Mesodermal cell (in vitro differentiated cells): ENCODE results near the gene NECAB3.
"Not testable (repeated sequence)": the region's sequence is repeated elsewhere in the genome, so short reads cannot be mapped to it uniquely, and the experiment has no call there.

Source experiments
- H3K27ac ChIP-seq: 2 replicates; pipeline ENCODE4 v1.7.0; 2013; ENCODE audit warnings: mild to moderate bottlenecking, low read depth, low read length, moderate library complexity; ENCODE audit not compliant: severe bottlenecking
- H3K36me3 ChIP-seq: 2 replicates; pipeline ENCODE4 v1.7.1; 2013; ENCODE audit warnings: mild to moderate bottlenecking, low read length, moderate library complexity; ENCODE audit not compliant: control insufficient read depth, insufficient read depth
- H3K4me1 ChIP-seq: one replicate; pipeline ENCODE4 v1.7.1; 2013; ENCODE audit warnings: mild to moderate bottlenecking, low read length; ENCODE audit not compliant: insufficient read depth, control insufficient read depth, poor library complexity, severe bottlenecking
- H3K4me3 ChIP-seq: 2 replicates; pipeline ENCODE4 v1.7.0; 2013; ENCODE audit warnings: low read length, control low read depth, mild to moderate bottlenecking; ENCODE audit not compliant: insufficient read depth, poor library complexity, severe bottlenecking; ENCODE audit errors: extremely low read depth
- H3K9me3 ChIP-seq: 2 replicates; pipeline ENCODE4 v1.7.1; 2013; ENCODE audit warnings: mild to moderate bottlenecking, low read length, moderate library complexity; ENCODE audit not compliant: control insufficient read depth
- WGBS, 2 experiments: methylation state at CpG; one replicate each; pipeline ENCODE4 v1.1.5; 2013; ENCODE audit warnings: missing lambda C conversion rate in 2 of 2; ENCODE audit not compliant: insufficient coverage in 2 of 2; 5-methylcytosine and 5-hydroxymethylcytosine counted together

The NECAB3 gene

DNA sequence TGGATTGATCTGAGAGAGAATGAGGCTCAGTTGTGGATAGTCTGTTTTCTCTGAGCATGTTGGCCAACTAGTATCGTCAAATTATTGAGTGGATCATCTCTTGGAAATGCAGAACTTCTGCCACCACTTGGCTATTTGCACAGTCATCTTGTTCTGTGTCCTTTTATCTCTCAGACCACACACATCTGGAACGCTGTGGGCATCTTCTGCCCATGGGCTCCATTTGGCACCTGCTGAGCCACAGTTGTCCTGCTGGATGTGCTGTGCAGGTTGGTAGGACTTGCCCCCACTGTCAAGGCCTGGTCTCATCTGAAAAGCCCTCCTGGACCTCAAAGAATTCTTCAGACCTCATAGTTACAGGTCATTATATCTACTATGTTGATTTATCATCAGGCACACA lies 28.8 kb downstream of the NECAB3 start:
- Histone ChIP-seq H3K4me3 (no peak overlapping the region), H3K4me1 (no peaks in the 10 kb centered on the region), H3K27ac (no peak overlapping the region), H3K36me3 (peaks cover 35% of the 10 kb centered on the region), H3K9me3 (no peaks in the 10 kb centered on the region)
- WGBS, 2 experiments: 100% methylated on average over 2 of the region's 2 CpGs

DNA sequence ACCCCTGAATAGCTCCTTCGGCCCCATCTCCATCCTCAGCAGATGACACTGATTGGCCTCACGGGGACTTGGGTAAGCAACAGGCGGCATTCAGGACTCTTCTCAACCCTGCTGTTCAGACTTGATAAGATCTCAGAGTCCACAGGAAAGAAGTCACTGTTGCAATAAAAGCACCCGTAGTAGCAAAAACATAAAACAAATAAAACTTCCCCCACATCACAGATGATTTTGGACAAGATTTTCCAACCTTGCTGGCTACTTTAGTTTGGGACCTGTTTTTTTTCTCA lies 29.2 kb downstream of the NECAB3 start:
- H3K4me1 ChIP-seq: no peaks in the 10 kb centered on the region
- no peak overlapping the region for H3K27ac ChIP-seq
- peaks cover 38% of the 10 kb centered on the region for H3K36me3 ChIP-seq
- no peaks in the 10 kb centered on the region for H3K9me3 ChIP-seq
- no peak overlapping the region for H3K4me3 ChIP-seq
- 90 to 96% methylated on average over 3 of the region's 4 CpGs for WGBS, 2 experiments

DNA sequence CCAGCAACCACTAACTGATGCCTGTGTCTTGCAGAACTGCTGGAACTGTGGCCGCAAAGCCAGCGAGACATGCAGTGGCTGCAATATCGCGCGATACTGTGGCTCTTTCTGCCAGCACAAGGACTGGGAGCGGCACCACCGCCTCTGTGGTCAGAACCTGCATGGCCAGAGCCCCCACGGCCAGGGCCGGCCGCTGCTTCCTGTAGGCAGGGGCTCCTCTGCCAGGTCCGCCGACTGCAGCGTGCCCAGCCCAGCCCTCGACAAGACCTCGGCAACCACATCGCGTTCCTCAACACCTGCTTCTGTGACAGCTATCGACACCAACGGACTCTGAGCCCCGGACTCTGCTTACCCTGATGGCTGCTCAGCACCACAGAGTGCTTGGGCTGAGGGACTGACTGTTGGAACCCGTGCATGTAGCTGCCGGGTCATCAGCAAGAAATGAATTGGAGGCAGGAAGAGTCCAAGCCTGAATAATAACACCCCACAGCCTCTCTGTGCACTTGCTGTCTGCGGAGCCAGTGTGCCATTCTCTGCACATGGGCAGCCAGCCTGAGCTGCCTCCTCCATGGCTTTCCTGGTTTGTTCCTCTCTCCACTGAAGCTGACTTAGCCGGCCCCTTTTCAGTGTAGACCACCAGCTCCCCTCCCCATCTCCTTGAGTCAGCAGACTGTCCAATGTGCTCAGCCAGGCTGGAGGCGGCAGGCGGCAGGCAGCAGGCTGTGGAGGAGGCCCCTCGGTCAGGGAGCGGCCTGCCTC lies 29.7 kb downstream of the NECAB3 start:
- peaks cover 43% of the 10 kb centered on the region for H3K36me3 ChIP-seq
- WGBS, 2 experiments: 94 to 96% methylated on average over 25 to 27 of the region's 28 CpGs

DNA sequence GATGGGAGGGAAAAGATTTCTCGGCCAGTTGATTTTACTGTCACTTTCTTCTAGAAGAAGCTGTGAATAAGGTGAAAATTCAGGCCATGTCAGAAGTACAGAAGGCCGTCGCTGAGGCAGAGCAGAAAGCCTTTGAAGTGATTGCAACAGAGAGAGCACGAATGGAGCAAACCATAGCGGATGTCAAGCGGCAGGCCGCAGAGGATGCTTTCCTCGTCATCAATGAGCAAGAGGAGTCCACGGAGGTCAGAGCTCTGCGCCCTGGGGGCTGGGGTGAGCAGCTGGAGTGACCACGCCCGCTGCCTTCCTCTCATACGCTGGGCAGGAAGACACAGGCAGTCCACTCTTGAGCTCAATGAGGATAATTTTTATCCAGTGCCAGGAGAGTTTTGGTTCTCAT lies 33.9 kb downstream of the NECAB3 start:
- Histone ChIP-seq H3K36me3 (peaks cover 60% of the 10 kb centered on the region), H3K9me3 (no peaks in the 10 kb centered on the region), H3K4me1 (no peaks in the 10 kb centered on the region), H3K27ac (no peak overlapping the region), H3K4me3 (no peak overlapping the region)
- 91 to 93% methylated on average over 10 to 12 of the region's 13 CpGs for WGBS, 2 experiments

More for the DNA sequence above, 29.7 kb downstream of the NECAB3 start:
- H3K4me3 ChIP-seq: no peak overlapping the region
- H3K4me1 ChIP-seq: no peaks in the 10 kb centered on the region
- H3K9me3 ChIP-seq: no peaks in the 10 kb centered on the region
- H3K27ac ChIP-seq: no peak overlapping the region

DNA sequence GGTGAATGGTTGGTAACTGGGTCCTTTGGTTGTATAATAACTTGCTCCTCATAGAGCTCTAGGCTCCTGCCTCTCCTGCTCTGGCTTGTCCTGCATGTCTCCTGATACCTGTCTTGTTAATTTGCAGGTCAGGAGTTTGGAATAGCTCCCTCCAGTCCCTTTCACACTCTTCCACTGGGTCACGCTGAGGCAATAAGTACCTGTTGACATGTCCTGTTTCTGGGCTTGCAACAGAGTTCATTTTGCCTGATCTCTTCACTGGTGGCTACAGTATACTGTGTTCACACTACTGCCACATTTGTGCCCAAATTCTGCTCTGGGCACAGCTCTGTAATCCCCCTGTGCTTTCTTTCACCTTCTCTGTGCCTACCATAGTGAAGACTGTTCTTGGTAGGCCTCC lies 37.5 kb downstream of the NECAB3 start:
- H3K36me3 ChIP-seq: peaks cover 59% of the 10 kb centered on the region
- no peak overlapping the region for H3K4me3 ChIP-seq
- H3K9me3 ChIP-seq: no peaks in the 10 kb centered on the region
- no peaks in the 10 kb centered on the region for H3K4me1 ChIP-seq
- WGBS, 2 experiments: 82 to 86% methylated on average over 1 of the region's 1 CpG
- no peak overlapping the region for H3K27ac ChIP-seq

DNA sequence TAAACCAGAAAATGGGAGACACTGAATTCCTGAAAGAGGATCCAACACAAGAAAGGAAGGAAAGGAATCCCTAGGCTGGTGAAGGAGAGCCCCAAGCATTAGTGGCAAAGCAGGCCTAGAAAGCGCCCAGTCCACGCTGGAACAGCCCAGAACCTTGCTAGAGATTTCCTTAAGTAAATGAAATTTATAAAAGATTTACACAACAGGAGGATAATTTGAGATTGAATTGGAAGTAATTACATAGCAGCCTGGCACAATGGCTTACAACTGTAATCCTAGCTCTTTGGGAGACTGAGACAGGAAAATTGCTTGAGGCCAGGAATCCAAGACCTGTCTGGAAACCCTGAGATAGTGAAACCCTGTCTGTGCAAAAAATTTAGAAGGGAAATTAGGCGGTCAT lies 38.9 kb downstream of the NECAB3 start:
- Histone ChIP-seq H3K36me3 (peaks cover 53% of the 10 kb centered on the region), H3K4me3 (no peak overlapping the region), H3K27ac (no peak overlapping the region), H3K9me3 (no peaks in the 10 kb centered on the region), H3K4me1 (no peaks in the 10 kb centered on the region)
- 100% methylated on average over 1 of the region's 3 CpGs for WGBS, 2 experiments

DNA sequence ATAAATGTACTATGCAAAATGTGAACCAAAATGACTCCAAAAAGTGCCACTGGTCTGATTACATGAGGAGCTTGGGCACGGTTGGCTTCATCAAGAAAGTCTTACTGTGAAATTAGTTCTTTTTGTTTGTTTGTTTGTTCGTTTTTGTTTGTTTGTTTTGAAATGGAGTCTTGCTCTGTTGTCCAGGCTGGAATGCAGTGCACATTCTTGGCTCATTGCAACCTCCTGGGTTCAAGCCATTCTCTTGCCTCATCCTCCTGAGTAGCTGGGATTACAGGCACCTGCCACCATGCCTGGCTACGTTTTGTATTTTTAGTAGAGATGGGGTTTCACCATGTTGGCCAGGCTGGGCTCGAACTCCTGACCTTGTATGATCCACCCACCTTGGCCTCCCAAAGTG lies 42.3 kb downstream of the NECAB3 start:
- peaks cover 59% of the 10 kb centered on the region for H3K36me3 ChIP-seq
- H3K4me1 ChIP-seq: not testable (repeated sequence)
- 80 to 86% methylated on average over 1 to 2 of the region's 4 CpGs for WGBS, 2 experiments

DNA sequence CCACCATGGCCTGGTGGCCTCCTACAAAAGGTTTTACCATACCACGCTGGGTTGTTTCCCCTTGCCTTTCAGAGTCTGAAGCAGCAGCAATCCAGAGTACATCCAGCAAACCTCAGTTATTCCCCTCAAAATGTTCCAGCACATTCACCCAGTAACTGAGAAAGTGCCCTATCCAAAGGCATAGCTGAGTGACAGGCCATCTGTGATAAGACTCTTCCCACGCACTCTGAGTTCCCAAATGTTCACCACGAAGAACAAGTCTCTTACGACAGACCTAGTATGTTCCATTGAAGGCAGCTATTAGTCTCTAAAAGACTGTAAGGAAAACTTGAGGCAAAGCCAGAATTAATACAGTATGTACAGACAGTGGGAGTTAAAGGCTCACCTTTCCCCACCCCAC lies 43.7 kb downstream of the NECAB3 start:
- no peak overlapping the region for H3K4me3 ChIP-seq
- H3K9me3 ChIP-seq: no peaks in the 10 kb centered on the region
- no peaks in the 10 kb centered on the region for H3K4me1 ChIP-seq
- WGBS, 2 experiments: 96 to 100% methylated on average over 3 to 4 of the region's 4 CpGs
- H3K36me3 ChIP-seq: peaks cover 60% of the 10 kb centered on the region
- no peak overlapping the region for H3K27ac ChIP-seq

More for the DNA sequence above, 42.3 kb downstream of the NECAB3 start:
- H3K27ac ChIP-seq, H3K4me3 ChIP-seq, H3K9me3 ChIP-seq: not testable (repeated sequence)

DNA sequence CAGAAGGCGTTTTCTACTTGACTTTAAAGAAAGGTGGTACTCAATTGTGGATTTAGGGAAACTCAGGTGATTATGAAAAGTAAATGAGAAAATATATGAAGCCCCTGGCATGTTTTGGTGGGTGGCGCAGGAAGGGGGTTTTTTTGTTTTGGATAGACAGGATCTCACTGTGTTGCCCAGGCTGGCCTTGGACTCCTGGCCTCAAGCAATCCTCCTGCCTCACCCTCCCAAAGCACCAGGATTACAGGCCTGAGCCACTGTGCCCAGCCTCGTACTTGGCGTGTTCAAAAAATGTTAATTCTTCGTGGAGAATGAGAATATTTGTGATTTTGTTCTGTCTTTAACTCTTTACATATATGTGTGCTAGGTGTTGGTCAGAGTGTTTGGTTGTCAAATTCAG lies 44.2 kb downstream of the NECAB3 start:
- Histone ChIP-seq H3K27ac (no peak overlapping the region), H3K36me3 (peaks cover 59% of the 10 kb centered on the region), H3K9me3 (no peaks in the 10 kb centered on the region), H3K4me3 (no peak overlapping the region), H3K4me1 (no peaks in the 10 kb centered on the region)
- WGBS, 2 experiments: 95 to 100% methylated on average over 2 to 4 of the region's 5 CpGs

DNA sequence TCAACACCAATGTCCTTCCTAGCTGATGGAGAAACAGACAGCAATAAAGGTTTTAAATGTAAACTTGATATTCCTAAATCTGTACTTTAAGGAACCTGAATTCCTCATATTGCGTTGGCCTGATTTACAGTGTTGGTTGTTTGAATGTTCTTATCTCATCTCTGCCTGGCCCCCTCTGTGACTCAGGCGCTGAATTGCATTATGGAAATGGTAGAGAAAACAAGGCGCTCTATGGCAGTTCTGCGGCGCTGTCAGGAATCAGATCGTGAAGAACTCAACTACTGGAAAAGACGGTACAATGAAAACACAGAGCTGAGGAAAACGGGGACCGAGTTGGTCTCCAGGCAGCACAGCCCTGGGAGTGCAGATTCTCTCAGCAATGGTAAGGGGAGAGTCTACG lies 44.7 kb downstream of the NECAB3 start:
- Histone ChIP-seq H3K4me1 (no peaks in the 10 kb centered on the region), H3K36me3 (peaks cover 63% of the 10 kb centered on the region), H3K27ac (no peak overlapping the region), H3K9me3 (no peaks in the 10 kb centered on the region), H3K4me3 (no peak overlapping the region)
- WGBS, 2 experiments: 95 to 96% methylated on average over 9 to 10 of the region's 10 CpGs

DNA sequence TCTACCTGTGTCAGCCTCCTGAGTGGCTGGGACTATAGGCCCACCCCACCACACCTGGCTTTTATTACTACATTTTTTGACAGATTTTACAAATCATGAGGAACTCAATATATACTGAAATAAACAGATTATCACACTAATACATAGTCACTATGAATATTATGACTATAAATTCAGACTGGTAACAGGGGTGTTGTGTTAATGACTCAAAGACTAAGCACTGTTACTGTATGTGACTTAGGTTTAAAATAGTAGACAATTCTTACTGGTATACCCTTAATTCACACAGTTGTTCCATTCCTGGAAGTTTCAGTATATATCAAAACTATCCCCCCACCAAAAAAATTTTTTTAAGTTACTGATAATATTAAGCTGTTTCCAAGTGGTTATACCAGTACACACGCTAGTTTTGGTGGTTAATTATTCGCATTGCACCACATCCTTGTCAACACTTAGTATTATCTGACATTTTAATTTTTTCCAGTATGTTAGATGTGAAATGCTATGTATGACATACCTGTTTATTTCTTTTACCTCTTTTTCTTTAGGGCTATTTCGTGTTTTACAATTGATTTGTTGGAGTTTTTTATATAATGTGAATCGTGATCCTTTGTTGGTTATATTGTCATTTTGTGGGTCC lies 46.5 kb downstream of the NECAB3 start:
- no peaks in the 10 kb centered on the region for H3K9me3 ChIP-seq
- 100% methylated on average over 1 of the region's 4 CpGs for WGBS, 2 experiments
- peaks cover 60% of the 10 kb centered on the region for H3K36me3 ChIP-seq
- no peaks in the 10 kb centered on the region for H3K4me1 ChIP-seq
- H3K27ac ChIP-seq: no peak overlapping the region
- H3K4me3 ChIP-seq: no peak overlapping the region
